Naive thymus-derived CD8-positive, alpha-beta T cell (primary cell): Measurements from ENCODE around the gene PLA2G4D. TPM values are rescaled to one million over a fixed set of nuclear protein-coding genes. Genes with fewer than 3 reads are reported as not detected.

ENCODE experiments used
- ATAC-seq, 2 donors: fragments of 150-1000 bp; cut with Tn5 transposase in 1 of 2; sonication (Bioruptor Pico), chemical (Tn5 transposase) in 1 of 2; 1 replicate in 1 of 2; 2 replicates in 1 of 2; pipeline ENCODE4 v1.10.0; 2021; ENCODE audit warnings: mild to moderate bottlenecking in 2 of 2, moderate library complexity in 2 of 2
- POLR2A ChIA-PET: fragments of 350-600 bp; sonication (Branson Sonifier 250); formaldehyde crosslinking; loops from one replicate; lab custom pipeline; 2021; ENCODE audit warnings: antibody characterized with exemption; lab: Charles Lee
- DNase-seq, 10 donors: peaks; one replicate each; pipeline versions ENCODE4 v3.0.0 to v3.0.0-alpha.2; 2020 to 2022
- H3K27ac Mint-ChIP-seq, 10 donors: one replicate each; pipeline ENCODE4 v1.8.0; 2020 to 2022; ENCODE audit warnings: mild to moderate bottlenecking in 10 of 10, mixed read lengths in 10 of 10, moderate library complexity in 4 of 10, inconsistent platforms in 1 of 10
- H3K27me3 Mint-ChIP-seq, 5 donors: one replicate each; pipeline ENCODE4 v1.8.0; 2021 to 2022; ENCODE audit warnings: mixed read lengths in 5 of 5
- H3K36me3 Mint-ChIP-seq, 3 donors: one replicate each; pipeline ENCODE4 v1.8.0; 2020 to 2022; ENCODE audit warnings: mixed read lengths in 3 of 3, mild to moderate bottlenecking in 2 of 3, inconsistent platforms in 1 of 3
- H3K4me1 Mint-ChIP-seq, 4 donors: one replicate each; pipeline ENCODE4 v1.8.0; 2021 to 2022; ENCODE audit warnings: mixed read lengths in 4 of 4
- H3K4me3 Mint-ChIP-seq, 10 donors: one replicate each; pipeline ENCODE4 v1.8.0; 2020 to 2022; ENCODE audit warnings: mild to moderate bottlenecking in 10 of 10, mixed read lengths in 10 of 10, moderate library complexity in 6 of 10, inconsistent platforms in 1 of 10
- H3K9me3 Mint-ChIP-seq, 9 donors: one replicate each; pipeline ENCODE4 v1.8.0; 2020 to 2022; ENCODE audit warnings: mixed read lengths in 9 of 9, mild to moderate bottlenecking in 3 of 9, inconsistent platforms in 1 of 9, moderate library complexity in 1 of 9
- polyA plus RNA-seq, 3 donors: library from polyadenylated mRNA; unstranded; fragments of 300-500 nt; fragmentation: Illumina TruSeq; gene quantifications; one replicate each; pipeline ENCODE4 v1.2.3, GENCODE V29; 2021
- total RNA-seq, 8 experiments: library from RNA in 2 of 8; stranded (reverse) in 2 of 8; gene quantifications; one replicate each; pipeline ENCODE4 v1.2.3 and lab custom pipeline; 2021 to 2026

PLA2G4D gene
- total and polyA plus RNA-seq, 5 experiments from 2014 or later, result not detected

DNA sequence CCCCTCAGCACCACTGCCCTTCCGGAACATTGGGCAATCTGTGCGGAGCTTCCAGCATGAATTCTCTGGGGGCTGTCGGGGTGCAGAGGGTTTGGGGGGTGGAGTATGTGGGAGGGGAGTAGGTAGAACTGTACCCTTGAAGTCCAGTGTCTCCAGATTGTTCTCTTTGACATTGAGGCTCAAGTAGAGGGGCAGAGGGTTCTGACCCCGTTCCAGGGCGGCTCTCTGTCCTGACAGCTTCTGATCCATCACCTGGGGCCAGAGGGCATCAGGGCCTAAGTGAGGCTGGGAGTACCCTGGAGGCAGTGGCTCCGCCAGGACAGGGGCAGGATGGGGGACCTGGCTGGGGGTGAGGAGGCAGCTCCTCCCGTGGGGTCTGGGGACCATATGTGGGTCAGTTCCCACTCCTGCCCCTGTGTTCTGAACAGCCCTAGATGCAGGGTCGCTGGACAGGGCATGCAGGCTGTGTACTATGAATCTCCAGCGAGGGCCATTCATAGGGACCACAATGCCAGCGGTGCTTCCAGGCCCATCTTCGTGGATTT lies 22.1 kb downstream of the PLA2G4D start:
- DNase-seq, result peak in 1 of 10 donors; percentile 9
- H3K4me1 Mint-ChIP-seq, result no peaks in the 10 kb centered on the region
- peak overlapping the region in 1 of 10 donors; percentile 33 for H3K27ac Mint-ChIP-seq
- H3K36me3 Mint-ChIP-seq, result peaks cover 0 to 6% (median 5%) of the 10 kb centered on the region in 3 donors
- POLR2A ChIA-PET, result no interaction called here
- no peak for ATAC-seq
- no peak overlapping the region for H3K4me3 Mint-ChIP-seq
- H3K9me3 Mint-ChIP-seq, result peaks cover 0 to 8% (median 4%) of the 10 kb centered on the region in 9 donors
- peaks cover 0 to 11% (median 7%) of the 10 kb centered on the region in 5 donors for H3K27me3 Mint-ChIP-seq

GRCh38 chr15:42071717-42072116 lies 22.6 kb downstream of the PLA2G4D start:
- DNase-seq (peak in 1 of 10 donors; percentile 10), ATAC-seq (no peak)
- H3K4me1 Mint-ChIP-seq, result no peaks in the 10 kb centered on the region
- H3K9me3 Mint-ChIP-seq, result peaks cover 0 to 12% (median 4%) of the 10 kb centered on the region in 9 donors
- H3K4me3 Mint-ChIP-seq, result no peak overlapping the region
- no peak overlapping the region for H3K27ac Mint-ChIP-seq
- H3K36me3 Mint-ChIP-seq, result peaks cover 0 to 10% (median 5%) of the 10 kb centered on the region in 3 donors
- H3K27me3 Mint-ChIP-seq, result peaks cover 2 to 14% (median 8%) of the 10 kb centered on the region in 5 donors
- POLR2A ChIA-PET, result no interaction called here

DNA sequence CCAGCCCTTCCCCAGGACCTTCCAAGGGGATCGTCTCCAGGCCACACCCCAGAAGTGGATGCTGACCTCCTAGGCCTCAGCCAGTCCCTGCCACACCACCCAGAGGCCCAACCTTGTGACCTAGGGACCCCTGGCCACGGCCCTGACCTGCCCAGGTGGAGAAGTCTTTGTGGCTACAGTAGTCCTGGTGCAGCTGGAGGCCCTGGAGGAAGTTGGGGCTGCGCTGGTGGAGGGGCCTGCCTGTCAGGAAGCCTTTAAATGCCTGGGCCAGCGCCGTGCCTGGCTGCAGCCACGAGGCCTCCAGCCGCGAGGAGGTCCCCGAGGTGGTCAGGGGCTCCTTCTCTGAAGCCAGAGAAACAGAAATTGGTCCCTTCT lies 23.4 kb downstream of the PLA2G4D start:
- no peak for ATAC-seq
- peak in 1 of 10 donors; percentile 8 for DNase-seq
- POLR2A ChIA-PET, result no interaction called here
- Mint-ChIP-seq H3K4me3 (no peak overlapping the region), H3K4me1 (peaks cover 0 to 2% (median under 1%) of the 10 kb centered on the region in 4 donors), H3K9me3 (peaks cover 0 to 19% (median 4%) of the 10 kb centered on the region in 9 donors), H3K27ac (no peak overlapping the region), H3K27me3 (peaks cover 3 to 21% (median 14%) of the 10 kb centered on the region in 5 donors), H3K36me3 (peaks cover 0 to 13% (median 5%) of the 10 kb centered on the region in 3 donors)

DNA sequence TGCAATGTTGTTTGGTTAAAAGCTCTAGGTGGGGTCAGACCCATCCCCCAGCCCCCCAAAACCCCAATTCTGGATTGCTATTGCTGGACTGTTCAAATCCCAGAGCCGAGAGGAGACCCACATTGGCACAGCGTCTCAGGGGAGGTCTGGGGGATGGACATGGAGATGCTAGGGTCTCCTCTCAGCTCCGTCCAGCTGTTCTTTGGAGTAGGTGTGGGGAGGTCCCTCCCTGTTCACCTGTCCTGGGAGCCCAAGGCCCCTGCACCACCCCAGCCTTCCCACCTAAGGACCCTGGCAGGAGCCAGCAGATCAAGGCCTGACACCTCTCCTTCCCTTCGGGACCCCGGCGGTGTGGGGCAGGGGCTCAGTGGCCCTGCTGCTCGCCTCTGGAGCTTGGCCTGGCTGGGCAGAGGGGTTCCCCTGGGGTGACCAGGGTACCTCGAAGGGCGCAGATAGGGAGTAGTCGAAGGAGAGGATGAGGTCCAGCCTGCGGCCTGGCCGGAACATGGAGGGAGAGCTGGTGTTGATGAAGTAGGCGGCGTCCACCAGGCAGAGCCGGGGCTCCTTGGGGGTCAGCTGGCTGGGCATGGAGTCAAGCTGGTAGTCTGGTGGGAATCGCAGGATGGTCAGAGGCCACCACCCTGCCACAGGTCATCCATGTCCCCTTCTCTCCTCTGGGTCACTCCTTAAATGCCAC lies 23.9 kb downstream of the PLA2G4D start:
- peak in 1 of 10 donors; percentile 14 for DNase-seq
- Mint-ChIP-seq H3K27me3 (peaks cover 3 to 22% (median 14%) of the 10 kb centered on the region in 5 donors), H3K4me3 (no peak overlapping the region), H3K4me1 (peaks cover 0 to 2% (median under 1%) of the 10 kb centered on the region in 4 donors), H3K36me3 (peaks cover 0 to 13% (median 5%) of the 10 kb centered on the region in 3 donors), H3K9me3 (peaks cover 0 to 19% (median 4%) of the 10 kb centered on the region in 9 donors), H3K27ac (no peak overlapping the region)
- POLR2A ChIA-PET, result no interaction called here
- ATAC-seq, result no peak

DNA sequence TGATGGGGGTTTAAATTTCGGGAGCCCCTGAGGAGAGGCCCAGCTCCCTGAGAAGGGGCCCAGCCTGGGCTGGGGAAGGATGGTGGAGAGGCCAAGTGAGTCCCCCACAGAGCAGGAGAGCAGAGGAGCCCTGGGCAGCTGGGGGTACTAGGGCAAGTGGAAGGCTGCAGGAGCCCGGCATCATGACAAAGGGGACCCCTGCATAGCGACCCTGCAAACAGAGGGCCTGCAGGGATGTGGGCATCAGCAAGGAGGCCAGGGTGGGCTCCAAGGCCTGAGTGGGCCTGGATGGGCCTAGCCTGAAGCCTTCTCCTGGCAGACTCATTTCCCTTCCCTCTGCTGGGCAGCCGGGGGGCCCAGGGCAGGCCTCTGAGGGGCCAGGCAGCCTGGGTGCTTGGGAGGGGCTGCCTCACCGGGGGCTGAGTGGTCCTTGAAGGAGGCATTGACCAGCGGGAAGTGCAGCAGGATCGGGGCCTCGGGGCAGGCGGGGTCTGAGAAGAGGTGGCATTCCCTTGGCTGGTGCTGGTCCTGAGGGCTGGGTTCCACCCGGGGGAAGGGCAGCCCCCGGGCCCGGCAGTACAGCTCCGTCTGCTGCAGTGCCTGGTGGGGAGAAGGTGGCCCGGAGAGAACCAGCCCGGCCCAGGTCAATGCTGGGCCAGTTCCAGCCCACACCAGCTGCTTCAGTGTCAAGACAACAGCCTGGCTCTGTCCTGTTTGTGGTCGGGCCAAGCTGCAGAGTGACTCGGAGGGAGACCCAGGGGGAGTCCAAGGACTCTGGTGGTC lies 24.7 kb downstream of the PLA2G4D start:
- H3K9me3 Mint-ChIP-seq, result peaks cover 0 to 19% (median 4%) of the 10 kb centered on the region in 9 donors
- H3K27me3 Mint-ChIP-seq, result peaks cover 3 to 22% (median 14%) of the 10 kb centered on the region in 5 donors
- H3K36me3 Mint-ChIP-seq, result peaks cover 0 to 13% (median 5%) of the 10 kb centered on the region in 3 donors
- H3K4me3 Mint-ChIP-seq, result no peak overlapping the region
- no peak for DNase-seq
- peaks cover 0 to 4% (median under 1%) of the 10 kb centered on the region in 4 donors for H3K4me1 Mint-ChIP-seq
- peak overlapping the region in 2 of 10 donors; percentile 1 to 2 for H3K27ac Mint-ChIP-seq
- no peak for ATAC-seq
- POLR2A ChIA-PET, result no interaction called here

DNA sequence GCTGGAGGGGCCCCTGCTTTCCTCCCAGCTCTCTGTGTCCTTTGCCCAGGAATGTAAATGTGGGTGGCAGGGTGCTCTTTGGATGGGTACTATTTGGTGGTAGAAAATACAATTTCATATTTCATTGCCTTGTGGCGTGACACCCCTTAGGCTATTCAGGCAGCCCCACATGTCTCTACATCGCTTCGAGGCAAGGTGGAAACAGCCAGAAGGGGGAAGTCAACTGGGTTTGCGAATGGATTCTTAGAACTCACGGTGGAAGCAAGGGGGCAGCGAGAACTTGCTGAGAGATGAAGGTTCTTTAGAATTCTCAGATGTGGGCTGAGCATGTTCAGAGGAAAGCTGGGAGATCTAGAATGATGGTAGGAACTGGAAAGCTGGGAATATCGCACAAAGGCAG lies 25.3 kb downstream of the PLA2G4D start:
- Mint-ChIP-seq H3K36me3 (peaks cover 0 to 13% (median 5%) of the 10 kb centered on the region in 3 donors), H3K27ac (peak overlapping the region in 2 of 10 donors; percentile 1 to 2), H3K4me3 (no peak overlapping the region), H3K9me3 (peaks cover 0 to 19% (median 4%) of the 10 kb centered on the region in 9 donors), H3K27me3 (peaks cover 3 to 25% (median 14%) of the 10 kb centered on the region in 5 donors), H3K4me1 (peaks cover 0 to 4% (median under 1%) of the 10 kb centered on the region in 4 donors)
- POLR2A ChIA-PET, result no interaction called here
- no peak for ATAC-seq
- DNase-seq, result no peak

DNA sequence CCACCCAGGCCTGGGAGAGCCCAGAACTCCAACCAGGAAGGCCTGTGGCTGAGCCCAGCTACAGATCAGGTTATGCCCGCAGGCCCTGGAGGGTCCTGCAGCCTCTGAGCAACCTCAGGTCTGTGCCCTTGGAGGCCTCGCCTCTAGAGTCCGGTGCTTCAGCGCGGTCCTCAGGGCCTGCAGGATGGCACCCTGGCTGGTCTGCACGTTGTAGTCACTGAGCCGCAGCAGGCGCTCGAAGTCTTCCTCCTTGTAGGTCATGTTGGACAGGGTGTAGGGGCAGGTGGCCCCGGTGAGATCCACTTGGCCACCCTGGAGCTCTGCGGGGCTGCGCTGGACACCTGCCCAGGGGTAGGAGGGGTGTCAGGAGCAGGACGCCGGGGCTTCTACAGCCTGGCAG lies 25.8 kb downstream of the PLA2G4D start:
- Mint-ChIP-seq H3K4me1 (peaks cover 0 to 4% (median under 1%) of the 10 kb centered on the region in 4 donors), H3K9me3 (peaks cover 0 to 19% (median 4%) of the 10 kb centered on the region in 9 donors), H3K4me3 (no peak overlapping the region), H3K27me3 (peaks cover 5 to 26% (median 18%) of the 10 kb centered on the region in 5 donors), H3K27ac (no peak overlapping the region), H3K36me3 (peaks cover 0 to 13% (median 5%) of the 10 kb centered on the region in 3 donors)
- DNase-seq (no peak), ATAC-seq (no peak)
- POLR2A ChIA-PET, result no interaction called here

DNA sequence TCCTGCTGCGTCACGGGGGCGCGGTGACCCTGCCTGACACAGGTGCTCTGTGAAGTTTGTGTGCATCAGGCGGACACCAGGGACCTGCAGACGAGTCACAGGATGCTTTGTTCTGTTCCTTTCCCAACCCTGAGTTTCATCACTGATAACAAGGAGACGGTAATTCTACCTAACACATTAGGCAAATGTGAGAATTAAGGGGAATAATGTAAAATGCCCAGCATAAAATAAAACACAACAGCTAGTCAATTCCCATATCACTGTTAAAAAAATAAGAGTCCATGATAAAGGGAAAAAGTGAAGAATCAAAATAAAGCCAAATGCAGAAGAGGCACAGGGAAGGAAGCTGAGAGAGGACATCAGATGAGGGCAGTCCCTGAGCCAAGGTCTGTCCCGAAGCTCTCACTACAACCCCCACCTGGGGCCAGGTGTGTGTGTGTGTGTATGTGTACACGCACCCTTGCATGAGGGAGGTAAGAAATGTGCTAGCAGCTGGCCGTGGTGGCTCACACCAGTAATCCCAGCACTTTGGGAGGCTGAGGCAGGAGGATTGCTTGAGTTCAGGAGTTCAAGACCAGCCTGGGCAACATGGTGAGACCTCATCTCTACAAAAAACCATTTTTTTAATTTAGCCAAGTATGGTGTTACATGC lies 27.5 kb downstream of the PLA2G4D start:
- H3K27ac Mint-ChIP-seq, result no peak overlapping the region
- H3K27me3 Mint-ChIP-seq, result peaks cover 5 to 31% (median 26%) of the 10 kb centered on the region in 5 donors
- DNase-seq, result no peak
- H3K4me3 Mint-ChIP-seq, result no peak overlapping the region
- peaks cover 0 to 19% (median 4%) of the 10 kb centered on the region in 9 donors for H3K9me3 Mint-ChIP-seq
- POLR2A ChIA-PET, result interaction anchor here (0.6 kb wide), 1 partner anchor 36 kb away, joined by 3 read pairs; no protein-coding TSS in a partner anchor
- H3K4me1 Mint-ChIP-seq, result peaks cover 0 to 4% (median under 1%) of the 10 kb centered on the region in 4 donors
- ATAC-seq, result no peak
- peaks cover 0 to 13% (median 5%) of the 10 kb centered on the region in 3 donors for H3K36me3 Mint-ChIP-seq

DNA sequence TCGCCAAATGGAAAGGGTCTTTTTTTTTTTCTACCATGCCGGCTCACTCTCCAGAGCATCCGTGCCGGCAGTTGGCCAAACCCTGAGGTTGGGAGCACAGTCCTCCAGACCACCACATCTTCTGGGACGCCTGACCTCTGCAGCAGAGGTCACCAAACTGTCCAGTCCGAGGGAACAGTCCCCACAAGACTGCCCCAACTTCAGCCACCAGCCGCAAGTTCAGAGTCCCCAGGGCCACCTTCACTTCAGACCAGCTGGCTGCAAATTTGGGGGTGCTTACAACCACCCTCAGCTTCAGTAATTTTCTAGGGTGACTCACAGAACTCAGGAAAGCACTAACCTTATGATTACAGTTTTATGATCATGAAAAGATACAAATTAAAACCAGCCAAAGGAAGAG lies 28.9 kb downstream of the PLA2G4D start:
- H3K4me3 Mint-ChIP-seq, result no peak overlapping the region
- ATAC-seq (no peak), DNase-seq (no peak)
- H3K9me3 Mint-ChIP-seq, result peaks cover 0 to 19% (median 4%) of the 10 kb centered on the region in 9 donors
- peaks cover 0 to 13% (median 5%) of the 10 kb centered on the region in 3 donors for H3K36me3 Mint-ChIP-seq
- no peak overlapping the region for H3K27ac Mint-ChIP-seq
- POLR2A ChIA-PET, result no interaction called here
- H3K27me3 Mint-ChIP-seq, result peaks cover 6 to 30% (median 28%) of the 10 kb centered on the region in 5 donors
- H3K4me1 Mint-ChIP-seq, result peaks cover 0 to 4% (median under 1%) of the 10 kb centered on the region in 4 donors

- Mint-ChIP-seq H3K4me1 (peaks cover 0 to 7% (median under 1%) of the 10 kb centered on the region in 4 donors), H3K9me3 (peaks cover 0 to 19% (median 4%) of the 10 kb centered on the region in 9 donors), H3K36me3 (peaks cover 0 to 13% (median 5%) of the 10 kb centered on the region in 3 donors), H3K27ac (no peak overlapping the region), H3K4me3 (no peak overlapping the region), H3K27me3 (peaks cover 6 to 31% (median 29%) of the 10 kb centered on the region in 5 donors)
- POLR2A ChIA-PET, result no interaction called here
- peak in 1 of 2 donors; percentile 12 for ATAC-seq
- DNase-seq, result peak in 1 of 10 donors; percentile 12
Observed at GRCh38 chr15:42065033-42065432, 29.3 kb downstream of the PLA2G4D start.

GRCh38 chr15:42064271-42064670 lies 30.1 kb downstream of the PLA2G4D start:
- no peak for ATAC-seq
- Mint-ChIP-seq H3K4me3 (no peak overlapping the region), H3K27ac (peak overlapping the region in 1 of 10 donors; percentile 69), H3K27me3 (peaks cover 6 to 30% (median 26%) of the 10 kb centered on the region in 5 donors), H3K36me3 (peaks cover 0 to 13% (median 5%) of the 10 kb centered on the region in 3 donors), H3K9me3 (peaks cover 0 to 19% (median 4%) of the 10 kb centered on the region in 9 donors), H3K4me1 (peaks cover 0 to 8% (median 3%) of the 10 kb centered on the region in 4 donors)
- DNase-seq, result no peak
- POLR2A ChIA-PET, result no interaction called here
